HG02970 (cell line): ENCODE measurements around the gene RNF214.
"Not testable (repeated sequence)": the region's sequence is repeated elsewhere in the genome, so short reads cannot be mapped to it uniquely, and the experiment has no call there.

Experiments
- ATAC-seq: cut with Tn5 transposase; IDR thresholded peaks from one replicate; pipeline ENCODE4 v1.9.1; 2021; ENCODE audit warnings: mild to moderate bottlenecking, moderate library complexity, moderate number of reproducible peaks; ENCODE audit not compliant: unreplicated experiment, low FRiP score

Gene RNF214

DNA sequence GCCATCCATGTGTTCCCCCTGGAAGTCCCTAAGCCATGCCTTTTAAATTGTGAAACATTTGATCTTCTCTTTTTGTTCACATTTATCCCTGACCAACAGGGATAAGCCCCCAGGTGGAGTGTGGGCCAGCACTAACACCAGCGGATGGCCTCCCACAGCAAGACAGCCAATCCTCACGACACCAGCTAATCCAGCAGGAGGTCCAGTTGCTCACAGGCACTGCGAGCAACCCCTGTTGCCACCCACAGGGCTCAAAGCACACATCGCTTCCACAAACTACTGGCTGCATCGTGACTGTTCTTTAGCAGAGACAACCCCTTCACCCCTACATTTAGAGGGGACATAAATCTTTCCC lies 2.6 kb upstream of the RNF214 start:
- no peak for ATAC-seq

DNA sequence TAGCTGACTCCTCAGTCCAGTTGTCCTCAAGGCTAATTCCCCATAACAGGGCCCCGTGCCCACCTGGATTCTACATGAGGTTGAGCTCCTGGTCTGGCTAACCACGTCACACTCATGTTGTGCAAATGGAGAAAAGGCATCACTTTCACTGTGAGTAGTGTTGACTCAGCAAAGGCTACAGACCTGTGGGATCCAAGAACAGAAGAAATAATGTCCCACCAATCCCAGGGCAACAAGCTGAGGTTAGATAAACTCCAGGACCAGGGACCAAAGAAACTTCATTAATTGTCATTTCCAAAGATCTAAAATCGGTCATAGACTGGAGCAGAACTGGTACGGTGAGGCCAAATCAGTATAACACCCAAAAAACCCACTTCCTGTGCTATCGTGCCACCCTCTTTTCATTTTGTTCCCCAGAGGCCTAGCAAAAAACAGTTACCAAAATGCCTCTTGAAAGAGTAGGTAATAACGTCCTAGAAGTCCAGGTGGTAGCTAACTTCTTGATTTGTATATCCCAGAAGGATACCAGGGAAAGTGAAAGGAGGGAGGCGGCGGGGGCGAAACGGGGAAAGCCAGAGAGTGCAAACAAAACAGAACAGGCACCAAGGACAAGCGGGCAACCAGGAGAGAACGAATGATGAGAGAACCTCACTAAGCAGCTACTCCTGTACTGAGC lies 2.0 kb upstream of the RNF214 start:
- ATAC-seq = no peak

DNA sequence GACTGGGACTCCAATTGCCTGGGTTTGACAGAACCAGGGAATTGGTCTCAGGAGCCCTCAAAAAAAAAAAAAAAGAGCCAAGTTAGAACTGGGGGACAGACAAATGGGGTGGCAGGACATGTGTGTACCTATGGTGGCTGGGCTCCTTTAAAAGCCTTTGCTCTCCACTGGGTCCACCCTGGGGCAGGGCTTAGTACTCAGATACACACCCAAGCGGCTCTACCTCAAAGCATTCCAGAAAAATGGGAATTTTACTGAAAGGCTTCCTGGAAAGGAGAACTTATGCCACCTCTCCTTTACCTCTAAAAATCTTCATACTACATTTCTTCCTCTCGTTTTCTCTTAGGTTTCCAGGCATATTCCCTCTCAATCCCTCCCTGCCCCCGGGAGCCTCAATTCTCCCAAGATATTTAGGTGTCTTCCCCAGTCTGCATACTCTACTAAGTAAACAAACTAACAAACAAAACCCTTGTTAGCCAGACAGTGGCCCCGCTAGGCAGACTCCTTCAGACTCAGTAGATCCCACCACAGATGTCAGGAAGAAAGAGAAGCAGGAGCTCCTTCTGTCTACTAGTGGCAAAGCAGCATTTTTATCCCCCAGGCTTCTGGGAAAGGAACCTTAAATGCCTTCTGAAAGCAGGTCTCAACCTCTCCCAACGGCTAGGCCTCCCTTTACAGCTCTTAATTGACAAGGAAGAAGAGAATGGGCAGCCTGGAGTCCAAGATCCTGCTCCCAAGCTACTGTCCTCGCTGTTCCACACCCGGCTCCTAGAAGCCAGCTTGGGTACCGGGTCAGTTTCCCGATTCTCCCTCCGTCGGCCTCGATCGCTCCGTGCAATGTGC lies 1.3 kb upstream of the RNF214 start:
- ATAC-seq = no peak

DNA sequence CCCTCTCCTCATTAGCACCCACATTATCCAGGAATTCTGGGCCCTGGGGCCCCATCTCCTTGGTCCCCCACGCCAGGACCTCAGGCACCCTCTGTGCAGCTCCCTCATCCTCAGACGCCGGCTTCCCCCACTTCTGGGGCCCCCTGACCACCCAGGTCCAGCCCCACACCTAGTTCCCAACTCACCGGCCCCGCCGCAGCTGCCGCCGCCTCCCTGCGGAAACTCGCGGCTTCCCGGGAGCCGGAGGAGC lies 704 bp upstream of the RNF214 start, which contains the start of gene PCSK7:
PCSK7 (minus strand) TSS at position 232 of the 250 bp plus-strand sequence. CDS start 2,229 bp downstream, outside the sequence.
- ATAC-seq = no peak

DNA sequence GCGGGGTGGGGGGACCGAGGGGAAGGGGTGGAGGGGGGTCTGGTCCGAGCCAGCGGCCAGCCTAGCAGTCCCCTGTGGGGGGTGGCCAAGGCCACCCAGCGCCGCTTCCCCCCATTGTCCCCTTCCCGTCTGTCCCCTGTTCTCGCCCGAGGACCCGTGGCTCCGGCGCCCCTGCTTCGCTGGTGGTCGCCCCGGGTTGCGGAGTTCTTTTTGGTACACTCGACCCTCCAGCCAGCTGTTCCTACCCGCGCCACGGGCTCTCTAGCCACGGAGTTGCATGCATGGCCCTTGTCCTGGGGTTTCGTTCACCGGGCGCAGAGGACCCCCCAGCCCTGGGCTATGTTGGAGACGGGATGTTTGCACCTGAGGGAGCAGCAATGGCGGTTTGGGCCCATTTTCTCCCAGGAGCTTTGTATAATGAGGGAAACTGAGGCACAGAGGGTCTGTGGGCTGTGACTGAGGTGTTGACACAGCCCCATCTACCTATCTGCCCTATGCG lies 489 bp downstream of the RNF214 start:
- no peak for ATAC-seq

DNA sequence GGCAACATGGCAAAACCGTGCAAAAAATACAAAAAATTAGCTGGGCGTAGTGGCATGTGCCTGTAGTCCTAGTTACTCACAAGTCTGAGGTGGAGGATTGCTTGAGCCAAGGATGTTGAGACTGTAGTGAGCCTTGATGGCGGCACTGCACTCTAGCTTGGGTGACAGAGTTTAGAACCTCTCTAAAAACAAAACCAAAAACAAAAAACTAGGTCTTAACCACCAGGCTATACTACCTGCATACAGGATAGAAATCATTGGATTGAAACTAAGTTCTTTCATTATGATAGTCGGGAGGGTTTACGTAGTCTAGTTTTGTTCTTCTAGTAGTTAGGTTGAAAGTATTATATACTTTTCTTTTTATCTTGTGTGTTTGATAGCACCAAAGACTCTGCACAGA lies 5.8 kb downstream of the RNF214 start:
- no peak for ATAC-seq

DNA sequence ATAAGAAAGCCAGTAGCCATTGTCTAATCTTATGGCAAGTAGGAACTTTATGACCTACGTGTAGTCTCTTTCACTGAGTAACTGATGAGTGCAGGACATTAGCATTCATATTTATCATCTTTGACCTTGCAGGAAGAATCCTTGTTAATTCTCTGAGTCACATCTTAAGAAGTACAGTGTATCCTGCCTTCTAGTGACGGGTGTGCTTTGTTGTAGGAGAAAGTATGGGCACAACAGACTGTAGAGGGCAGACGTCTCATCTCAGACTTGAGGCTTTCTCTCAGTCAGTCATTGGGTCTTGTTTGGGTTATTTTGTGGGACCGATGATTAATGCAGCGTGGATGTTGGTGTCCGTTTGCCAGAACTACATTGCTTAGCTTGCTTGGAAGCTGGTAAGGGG lies 6.8 kb downstream of the RNF214 start:
- no peak for ATAC-seq

DNA sequence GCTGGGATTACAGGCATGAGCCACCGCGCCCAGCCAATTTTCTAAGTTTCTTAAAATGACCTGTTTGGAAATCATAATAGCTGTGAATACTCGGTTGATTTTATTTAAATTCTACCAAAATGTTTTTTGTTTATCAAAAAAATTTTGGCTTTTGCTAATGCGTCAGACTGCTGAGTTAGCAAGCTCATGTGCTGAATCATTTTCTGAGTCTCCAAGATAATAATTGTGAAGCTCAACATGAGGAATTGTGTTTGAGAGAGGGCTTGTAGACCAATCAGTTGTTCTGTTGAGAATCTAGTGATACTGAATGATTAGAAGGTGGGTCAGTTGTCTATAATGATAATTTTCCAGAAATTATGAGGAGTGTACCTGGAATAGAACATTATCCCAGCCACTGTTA lies 15.9 kb downstream of the RNF214 start:
- ATAC-seq = no peak

DNA sequence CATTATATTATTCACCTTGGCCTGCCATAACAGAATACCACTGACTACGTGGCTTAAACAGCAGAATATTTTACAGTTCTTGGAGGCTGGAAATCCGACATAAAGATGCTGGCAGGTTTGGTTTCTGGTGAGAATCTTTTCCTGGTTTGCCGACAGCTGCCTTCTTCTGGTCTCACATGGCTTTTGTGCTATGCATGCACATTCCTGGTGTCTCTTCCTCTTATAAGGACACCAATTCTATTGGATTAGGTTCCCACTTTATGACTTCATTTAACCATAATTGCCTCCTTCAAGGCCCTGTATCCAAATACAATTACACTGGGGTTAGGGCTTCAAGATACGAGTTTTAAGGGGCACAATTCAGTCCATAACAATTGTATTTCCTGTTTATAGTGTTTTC lies 17.1 kb downstream of the RNF214 start:
- ATAC-seq = no peak

DNA sequence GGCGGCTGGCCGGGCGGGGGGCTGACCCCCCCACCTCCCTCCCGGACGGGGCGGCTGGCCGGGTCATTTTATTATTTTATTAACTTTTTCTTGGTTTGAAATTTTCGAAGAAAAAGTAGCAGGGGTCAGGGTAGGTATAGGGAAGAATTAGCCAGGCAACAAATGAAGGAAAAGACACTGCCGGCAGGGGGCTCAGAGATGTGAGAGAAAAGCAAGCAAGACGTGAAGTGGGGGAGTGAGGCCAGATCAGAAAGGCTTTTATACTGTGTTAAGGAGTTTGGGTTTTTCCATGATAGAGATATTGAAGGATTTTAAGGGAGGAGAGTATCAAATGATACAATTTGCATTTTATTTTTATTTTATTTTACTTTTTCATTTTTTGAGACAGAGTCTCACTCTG lies 19.0 kb downstream of the RNF214 start:
- ATAC-seq = no peak

DNA sequence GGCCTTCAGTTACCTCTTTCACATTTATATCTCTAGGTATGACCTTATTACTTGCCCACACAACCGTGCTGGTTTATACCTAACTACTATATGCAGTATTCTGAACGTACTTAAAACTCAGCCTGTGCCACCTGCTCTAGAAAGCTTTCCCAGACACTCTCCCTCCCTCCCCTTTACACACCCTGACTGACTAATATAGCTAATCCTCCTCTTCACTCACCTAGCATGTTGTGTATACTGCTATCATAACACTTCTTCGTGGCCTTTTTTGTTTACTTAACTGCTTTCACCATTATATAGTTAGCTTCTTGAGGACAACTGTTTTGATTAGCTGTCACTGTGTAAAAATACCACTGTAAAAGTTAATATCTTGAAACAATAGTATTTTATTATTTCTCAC lies 23.5 kb downstream of the RNF214 start:
- ATAC-seq = no peak

DNA sequence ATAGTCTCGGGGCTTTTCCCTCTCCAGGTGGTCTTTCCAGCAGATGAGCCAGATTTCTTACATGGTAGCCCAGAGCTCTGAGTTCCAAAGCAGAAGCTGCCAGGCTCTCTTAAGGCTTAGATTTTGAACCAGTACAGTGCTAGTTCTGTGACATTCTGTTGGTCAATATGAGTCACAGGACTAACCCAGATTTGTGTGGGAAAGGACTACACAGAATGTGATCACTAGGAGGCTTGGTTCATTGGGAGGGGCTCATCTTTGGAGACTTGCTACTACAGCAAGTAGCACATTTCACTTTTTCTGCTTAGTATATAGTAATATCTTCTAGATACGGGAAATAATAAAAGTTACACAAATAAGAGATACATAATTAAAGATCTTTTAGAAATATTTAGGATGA lies 24.1 kb downstream of the RNF214 start:
- no peak for ATAC-seq

DNA sequence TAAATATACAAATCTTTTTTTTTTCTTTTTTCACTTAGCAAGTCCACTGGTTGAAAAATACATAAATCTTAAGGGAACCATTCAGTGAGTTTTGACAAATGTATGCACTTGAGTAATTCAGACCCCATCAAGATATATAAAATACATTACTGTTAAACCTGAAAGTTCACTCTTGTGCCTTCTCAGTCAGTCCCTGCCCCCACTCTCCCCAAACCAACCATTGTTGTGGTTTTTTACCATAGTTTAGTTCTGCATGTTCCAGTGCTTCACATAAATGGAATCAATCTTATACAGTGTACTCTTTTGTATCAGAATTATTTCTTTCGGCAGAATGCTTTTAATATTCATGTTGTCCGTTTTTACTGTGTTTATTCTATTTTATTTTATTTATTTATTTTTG lies 26.1 kb downstream of the RNF214 start:
- ATAC-seq = no peak

DNA sequence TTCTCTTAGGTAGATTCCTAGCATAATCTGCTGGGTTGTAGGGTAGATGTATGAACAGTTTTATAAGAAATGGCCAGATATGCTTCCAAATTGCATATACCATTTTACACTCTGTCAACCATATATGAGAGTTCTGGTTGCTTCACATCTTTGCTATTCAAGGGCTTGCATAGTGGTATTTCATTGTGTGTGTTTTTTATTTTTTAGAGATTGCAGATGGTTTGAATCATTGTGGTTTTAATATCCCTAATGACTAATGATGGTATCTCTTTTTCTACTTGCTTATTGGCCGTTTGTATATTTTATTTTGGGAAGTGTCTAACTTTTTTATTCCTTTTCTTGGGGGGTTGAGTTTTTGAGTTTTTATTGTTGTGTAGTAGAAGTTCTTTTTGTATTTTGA lies 26.9 kb downstream of the RNF214 start:
- ATAC-seq = no peak

DNA sequence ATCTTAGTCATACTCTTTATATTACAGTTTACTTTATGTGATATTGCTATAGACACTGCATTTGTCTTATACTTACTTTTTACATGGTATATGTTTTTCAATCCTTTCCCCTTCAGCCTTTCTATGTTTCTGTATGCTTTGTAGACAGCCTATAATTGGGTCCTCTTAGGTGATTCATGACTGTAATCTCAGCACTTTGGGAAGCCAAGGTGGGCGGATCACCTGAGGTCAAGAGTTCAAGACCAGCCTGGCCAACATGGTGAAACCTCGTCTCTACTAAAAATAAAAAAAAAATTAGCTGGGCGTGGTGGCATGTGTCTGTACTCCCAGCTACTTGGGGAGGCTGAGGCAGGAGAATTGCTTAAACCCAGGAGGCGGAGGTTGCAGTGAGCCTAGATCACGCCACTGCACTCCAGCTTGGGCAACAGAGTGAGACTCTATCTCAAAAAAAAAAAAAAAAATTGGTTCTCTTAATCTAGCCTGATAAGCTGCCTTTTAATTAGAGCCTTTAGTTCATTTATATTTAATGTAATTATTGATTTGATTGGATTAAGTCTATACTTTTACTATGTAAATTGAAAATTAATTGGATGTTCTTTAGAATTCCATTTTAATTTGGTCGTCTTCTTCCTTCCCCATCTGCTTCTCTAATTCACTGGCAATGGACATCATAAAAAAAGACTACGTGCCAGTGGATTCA lies 32.3 kb downstream of the RNF214 start:
- not testable (repeated sequence) for ATAC-seq

DNA sequence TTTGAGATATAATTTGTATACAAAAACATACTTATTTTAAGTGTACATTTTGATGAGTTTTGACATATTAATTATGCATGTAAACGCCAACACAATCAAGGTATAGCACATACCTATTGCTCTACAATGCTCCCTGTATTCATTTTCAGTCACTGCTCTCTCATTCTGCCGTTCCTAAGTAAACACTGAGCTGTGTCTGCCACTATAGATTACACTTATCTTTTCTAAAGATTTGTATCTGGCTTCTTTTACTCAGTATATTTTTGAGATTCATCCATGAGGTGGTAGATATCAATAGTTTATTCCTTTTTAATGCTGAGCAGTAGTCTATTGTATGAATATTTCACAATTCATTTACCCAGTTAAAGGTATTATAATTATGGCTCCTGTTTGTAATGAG lies 33.3 kb downstream of the RNF214 start:
- no peak for ATAC-seq

DNA sequence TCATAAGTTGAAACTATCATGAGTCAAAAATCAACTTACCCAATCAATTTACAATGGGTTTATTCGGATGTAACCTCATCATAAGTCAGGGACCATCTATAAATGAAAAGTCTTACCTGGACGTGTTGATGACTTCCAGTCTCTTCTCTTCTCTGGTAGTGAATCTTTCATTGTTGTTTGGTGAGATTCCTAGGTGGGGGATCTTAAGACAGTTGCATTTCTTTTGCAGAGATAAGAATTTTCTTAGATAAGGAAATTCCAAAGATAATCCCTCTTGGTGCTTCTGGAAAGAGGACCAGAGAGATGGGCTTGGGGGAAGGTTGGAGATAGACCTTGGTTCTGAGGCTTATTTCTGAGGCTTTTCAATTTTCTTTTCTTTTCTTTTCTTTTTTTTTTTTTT lies 37.4 kb downstream of the RNF214 start:
- no peak for ATAC-seq

DNA sequence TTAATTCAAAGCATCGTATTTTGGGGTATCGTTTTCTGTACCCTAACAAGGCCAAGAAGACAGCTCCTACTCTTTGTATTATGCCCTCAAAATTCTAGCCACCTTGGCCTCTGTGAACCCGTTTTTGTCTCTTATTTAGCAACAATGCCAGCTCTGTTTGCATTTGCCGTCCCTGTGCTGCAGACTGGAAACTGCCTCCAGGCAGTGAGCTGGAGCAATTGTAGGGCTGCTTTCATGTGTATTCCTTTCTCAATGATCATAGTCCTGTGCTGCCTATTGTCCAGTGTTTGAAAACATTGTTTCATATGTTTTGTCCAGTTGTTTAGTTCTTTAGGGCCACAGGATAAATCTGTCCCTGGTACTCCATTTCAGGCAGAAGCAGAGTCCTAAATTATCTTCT lies 38.7 kb downstream of the RNF214 start:
- no peak for ATAC-seq

DNA sequence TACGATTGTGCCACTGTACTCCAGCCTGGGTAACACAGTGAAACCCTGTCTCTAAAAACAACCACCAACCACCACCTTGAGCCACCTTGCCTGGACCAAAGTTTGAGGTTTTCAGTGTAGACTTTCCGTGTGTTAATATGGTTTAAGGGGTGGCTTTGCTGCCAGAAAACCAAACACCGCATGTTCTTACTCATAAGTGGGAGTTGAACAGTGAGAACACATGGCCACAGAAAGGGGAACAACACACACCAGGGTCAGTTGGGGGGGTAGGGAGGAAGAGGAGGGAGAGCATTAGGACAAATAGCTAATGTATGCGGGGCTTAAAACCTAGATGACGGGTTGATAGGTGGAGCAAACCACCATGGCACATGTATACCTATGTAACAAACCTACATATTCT lies 39.7 kb downstream of the RNF214 start:
- ATAC-seq = not testable (repeated sequence)

DNA sequence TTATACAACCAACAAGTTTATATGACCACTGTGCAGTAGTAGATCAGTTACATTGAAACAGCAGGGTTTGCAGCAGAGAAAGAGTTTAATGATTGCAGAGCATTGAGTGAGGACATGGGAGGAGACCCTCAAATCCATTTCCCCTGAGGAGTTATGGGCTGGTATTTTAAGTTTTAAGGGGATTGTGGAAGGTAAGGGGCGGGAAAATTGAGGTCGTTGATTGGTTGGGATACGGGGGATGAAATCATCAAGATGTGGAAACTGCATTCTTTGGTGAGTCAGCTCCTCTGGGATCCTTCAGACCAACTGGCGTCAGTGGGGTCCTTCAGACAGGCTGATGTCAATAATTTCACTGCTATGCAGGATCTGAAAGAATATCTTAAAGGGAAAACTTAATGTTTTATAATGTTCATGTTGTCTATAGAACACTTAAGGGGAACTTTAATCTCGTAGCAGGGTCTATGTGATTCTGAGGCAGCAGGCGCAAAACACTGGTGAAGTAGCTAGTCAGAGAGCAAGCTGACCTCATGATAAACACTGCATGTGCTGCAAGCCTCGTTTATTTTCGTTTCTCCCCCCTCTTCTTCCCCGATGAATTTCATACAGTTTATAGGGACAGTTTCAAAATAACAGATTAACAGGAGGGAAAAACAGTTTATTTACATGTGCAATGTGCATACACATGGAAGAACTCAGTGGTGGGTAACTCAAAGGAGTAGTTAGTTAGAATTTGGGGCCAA lies 41.2 kb downstream of the RNF214 start:
- ATAC-seq = no peak

DNA sequence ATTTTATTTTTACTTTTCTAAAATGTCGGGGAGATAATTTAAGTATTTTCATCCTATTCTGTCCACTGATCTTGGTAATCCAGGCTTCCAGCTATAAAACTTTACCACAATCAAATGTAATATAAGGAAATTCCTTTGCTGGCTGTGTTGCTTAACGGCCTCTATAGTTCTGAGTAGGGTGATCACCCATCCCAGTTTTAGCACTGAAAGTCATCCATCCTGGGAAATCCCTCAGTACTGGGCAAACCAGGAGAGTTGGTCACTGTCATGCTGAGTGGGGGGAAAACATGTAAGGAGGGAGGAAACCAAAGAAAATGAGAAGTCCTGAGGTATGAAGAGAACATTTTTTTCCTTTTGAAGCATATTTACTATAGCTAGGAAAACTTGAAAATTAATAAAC lies 45.9 kb downstream of the RNF214 start:
- ATAC-seq = no peak
